ENCODE results near the gene SPTBN5.

Gene SPTBN5

DNA sequence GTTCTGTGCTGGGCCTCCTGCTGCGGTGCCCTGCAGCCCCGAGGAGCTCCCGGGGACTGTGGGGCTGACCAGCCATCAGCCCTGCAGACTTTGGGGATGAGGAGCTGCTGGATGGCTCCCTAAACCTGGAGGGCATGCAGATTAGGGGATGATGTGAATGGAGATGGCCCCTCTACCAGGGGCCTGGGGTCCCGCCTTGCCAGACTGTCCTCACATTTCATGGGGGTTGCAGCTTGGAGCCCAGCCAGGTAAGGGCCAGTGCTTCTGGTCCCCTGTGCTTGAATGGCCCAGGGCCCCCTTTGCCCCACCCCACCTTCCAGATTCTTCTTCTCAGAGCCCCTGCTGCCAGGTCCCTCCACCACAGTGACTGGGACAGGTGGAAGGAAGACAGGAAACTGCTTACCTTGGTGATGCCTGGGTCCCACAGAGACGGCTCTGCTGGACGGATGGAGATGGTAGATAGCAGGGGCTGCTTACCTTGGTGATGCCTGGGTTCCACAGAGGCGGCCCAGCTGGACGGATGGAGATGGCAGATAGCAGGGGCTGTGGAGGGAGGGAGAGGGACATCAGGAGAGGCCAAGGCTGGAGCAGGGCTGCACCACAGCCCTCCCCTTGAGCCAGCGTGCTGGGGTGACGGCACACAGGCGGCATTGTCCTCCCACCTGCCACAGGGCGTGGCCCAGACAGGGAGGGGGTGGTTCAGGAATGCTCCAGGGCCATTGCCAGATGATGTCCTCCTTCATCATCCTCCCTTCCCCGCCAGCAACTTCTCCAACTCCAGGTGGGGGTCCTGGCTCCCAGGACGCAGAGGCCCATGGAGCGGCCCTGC, at the start of gene SPTBN5:
SPTBN5 (minus strand) TSS at position 632 of the 829 bp plus-strand sequence; CDS start at position 76, 556 bp downstream.
- DNase-seq (ENCODE audit: low read depth) = no peak

DNA sequence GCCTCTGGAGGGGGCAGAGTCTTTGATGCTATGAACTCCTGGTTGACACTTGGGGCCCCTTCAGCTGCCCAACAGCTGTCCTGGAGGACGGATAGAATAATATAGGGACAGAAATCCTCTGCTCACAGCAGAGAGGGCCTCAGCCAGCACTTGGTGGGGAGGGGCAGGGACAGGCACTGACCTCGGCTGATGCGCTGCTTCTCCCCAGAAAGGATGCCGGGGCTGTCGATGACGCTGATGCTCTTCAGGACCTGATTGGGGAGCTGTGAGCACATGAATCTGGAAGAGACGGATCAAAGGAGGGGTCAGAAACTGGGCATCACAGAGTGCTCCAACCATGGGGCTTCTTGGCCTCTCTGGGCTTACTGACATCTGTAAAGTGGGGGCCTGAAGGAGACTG, 49.0 kb upstream of the SPTBN5 start:
- DNase-seq (ENCODE audit: low read depth) = no peak

DNA sequence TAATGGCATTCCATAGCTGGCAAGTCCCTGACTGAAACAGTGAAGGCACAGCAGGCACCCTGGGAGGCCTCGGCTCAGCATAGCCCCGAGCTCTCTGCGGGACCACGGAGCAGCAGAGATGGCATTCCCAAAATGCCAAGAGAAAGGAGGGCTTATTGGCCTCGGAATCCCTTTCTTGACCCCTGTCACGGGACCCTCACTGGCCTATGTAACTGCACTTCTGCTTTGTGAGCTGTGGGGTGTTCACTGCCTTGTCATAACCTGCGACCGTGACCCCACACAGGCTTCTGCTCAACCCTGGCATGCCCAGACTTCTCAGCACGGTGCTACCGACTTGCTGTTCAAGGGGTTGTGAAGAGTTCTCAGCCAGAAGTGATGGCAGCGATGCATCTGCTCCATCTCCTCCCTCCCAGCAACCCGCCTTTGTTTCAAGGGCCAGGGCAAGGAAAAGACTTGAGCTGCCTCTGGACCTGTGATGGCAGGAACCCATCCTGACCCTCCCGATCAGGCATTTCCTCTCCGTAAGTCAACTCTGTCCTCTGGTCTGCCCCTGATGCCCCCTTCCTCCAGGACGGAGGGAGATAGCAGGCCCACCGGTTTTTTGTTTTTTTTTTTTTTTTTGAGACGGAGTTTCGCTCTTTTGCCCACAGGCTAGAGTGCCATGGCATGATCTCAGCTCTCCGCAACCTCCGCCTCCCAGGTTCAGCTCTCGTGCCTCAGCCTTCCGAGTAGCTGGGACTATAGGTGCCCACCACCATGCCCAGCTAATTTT, 48.0 kb upstream of the SPTBN5 start:
- no peak for DNase-seq (ENCODE audit: low read depth)

DNA sequence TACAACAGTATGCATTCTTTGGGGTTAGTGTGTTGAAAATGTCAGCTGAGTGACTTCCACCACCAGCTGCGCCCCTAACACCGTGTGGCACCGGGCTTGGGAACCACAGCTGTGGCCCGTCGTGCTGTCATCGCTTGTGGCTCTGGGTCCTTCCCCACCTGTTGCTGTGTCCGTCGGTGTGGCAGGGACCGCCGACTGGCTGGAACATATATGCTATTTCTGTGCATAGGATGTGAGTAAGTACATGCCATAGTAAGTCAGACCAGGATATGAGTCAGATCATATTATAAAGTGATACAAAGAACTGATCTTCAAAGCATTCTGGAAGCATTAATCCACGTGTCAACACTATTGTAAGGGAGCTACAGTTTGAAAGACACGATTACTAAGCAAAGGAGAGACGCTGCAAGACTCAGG, 46.6 kb upstream of the SPTBN5 start:
- peak; percentile 40 for DNase-seq (ENCODE audit: low read depth)

DNA sequence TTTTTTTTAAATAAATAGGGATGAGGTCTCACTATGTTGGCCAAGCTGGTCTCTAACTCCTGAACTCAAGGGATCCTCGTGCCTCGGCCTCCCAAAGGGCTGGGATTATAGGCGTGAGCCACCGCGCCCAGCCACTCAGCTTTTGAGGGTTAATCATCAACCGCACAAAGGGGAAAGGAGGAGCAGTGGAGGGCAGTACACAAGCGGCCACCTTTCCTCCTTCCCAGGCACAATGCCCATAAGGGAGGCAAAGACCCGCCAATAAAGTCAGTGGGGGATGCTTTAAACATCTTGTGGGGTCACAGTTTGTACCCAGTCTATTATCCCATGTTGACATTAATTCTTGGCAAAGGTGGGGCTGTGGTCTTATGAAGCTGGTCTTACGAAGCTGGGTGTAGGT, 46.1 kb upstream of the SPTBN5 start:
- no peak for DNase-seq (ENCODE audit: low read depth)

DNA sequence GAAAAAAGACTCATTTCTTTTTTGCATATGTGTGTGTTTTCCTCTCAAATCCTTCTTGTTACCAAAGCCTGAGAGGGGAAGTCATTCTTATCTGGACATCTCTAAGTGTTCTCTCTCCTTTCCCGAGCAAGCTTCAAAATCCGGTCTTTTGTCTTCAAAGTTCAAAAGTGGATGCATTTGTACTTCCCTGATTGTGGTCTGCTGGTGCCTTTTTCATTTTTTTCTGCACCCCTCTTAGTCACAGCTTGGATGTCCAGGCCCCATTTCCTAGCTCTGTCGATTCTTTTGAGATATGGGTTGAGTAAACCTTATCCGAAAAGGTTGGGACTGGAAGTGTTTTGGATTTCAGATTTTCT, 43.7 kb upstream of the SPTBN5 start:
- no peak for DNase-seq (ENCODE audit: low read depth)

DNA sequence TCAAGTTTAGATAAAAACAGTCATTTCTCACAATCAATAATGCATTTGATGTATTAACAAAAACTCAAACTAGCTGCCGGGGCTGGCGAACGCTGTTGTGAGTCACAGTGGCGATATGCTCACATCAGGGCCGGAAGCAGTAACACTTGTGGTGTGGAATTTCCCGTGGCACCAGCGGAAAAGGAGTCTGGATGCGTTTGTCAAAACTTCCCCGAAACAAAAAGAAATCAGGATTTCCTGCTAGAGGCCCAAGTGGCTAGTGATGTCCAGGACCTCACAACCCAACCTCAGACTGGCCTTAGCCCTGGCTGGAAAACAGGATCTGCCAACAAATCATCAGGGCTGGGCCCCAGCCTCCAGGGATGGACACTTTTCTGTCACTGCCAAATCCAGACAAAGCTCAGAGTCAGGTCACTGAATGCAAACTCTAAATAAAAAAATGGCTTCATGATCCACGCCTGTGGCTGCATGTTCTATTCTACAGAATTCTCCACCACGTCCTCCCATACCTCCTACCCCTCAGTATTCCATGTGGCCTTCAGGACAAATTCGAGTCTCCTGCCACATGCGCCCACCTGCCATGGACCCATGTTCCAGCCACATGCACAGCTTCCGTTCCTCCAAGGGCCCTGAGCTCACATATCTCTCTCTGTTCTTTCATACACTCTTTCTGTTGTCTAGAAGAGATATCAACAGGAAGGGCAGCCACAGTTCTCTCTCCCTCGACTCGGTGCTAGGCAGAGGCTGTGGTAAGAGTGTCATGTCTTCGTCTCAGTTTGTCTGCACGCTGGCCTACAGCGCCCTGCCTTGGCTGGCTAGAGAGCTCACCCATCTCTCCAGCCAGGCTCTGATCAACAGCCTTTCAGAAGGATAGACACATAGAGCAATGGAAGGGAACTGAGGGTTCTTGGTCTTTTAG, 43.1 kb upstream of the SPTBN5 start:
- peak; percentile 59 for DNase-seq (ENCODE audit: low read depth)

DNA sequence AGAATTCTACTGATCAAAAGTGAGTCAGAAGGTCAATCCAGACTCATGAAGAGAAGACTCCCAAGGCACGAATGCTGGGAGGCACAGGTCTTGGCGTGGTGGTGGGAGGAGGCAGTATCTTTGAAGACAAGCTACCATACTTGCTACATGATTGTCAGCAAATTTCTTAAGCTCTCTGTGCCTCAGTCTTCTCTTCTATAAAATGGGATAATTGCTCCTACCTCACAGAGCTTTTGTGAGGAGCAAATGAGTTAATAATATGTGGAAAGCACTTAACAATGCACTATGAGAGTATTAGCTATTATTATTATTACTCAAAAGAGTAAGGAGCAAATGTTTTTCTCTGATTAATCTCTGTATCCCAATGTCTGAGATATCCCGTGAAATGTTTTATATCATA, 42.3 kb upstream of the SPTBN5 start:
- DNase-seq (ENCODE audit: low read depth) = no peak

DNA sequence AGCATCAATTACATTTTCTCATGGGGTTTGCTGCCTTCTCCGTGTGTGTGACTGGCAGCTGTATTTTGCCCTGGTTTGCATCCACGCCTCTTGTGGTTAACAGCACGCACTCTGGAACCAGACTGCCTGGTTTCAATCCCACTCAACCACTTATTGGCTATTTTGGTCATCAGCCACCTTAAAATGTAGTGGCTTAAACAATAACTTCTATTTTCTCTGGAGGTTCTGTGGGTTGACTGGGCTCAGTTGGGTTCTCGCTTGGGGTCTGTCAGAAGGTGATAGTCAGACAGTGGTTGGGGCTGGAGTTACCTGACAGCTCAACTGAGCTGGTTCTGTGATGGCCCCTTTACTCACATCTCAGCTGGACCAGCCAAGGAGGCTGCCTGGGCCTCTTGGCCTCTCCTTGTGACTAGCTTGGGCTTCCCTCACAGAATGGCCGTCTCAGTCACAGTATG, 41.7 kb upstream of the SPTBN5 start:
- DNase-seq (ENCODE audit: low read depth) = no peak

DNA sequence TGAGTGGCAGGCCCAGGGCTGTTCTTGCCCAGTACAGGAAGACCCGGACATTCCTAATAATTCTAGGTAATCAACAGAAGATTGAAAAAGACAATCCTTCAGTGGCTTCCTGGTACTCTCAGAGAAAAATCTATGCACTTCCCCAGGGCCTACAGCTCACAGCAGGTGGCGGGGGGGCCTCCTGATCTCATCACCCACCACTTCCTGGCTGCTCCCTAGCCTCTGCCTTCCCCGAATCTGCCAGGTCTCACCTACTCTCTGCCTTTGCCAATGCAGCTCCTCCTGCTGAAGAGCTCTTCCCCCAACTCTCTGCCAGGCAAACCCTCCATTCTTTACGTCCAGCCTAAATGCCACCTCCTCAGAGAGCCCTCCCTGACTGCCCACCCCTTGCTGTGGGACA, 41.0 kb upstream of the SPTBN5 start:
- peak; percentile 52 for DNase-seq (ENCODE audit: low read depth)

DNA sequence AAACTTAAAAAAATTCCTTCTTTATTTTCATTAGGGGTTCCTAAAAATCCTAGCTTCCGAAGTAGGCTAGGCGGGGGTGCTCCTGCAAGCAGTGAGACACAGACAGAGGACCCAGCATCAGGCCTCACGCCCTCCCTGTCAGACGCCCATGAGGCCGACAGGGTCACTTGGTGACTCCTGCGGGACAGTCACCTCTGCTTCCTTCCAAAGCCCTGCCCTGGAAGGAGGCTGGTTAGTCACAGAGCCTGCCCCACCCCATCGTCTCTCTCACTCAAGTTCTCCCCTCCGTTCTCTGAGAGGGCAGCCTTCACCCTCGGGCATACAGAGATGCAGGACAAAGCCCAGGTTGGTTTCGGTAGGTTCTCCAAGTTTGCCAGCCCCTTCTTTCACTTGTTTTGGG, 39.9 kb upstream of the SPTBN5 start:
- DNase-seq (ENCODE audit: low read depth) = no peak

DNA sequence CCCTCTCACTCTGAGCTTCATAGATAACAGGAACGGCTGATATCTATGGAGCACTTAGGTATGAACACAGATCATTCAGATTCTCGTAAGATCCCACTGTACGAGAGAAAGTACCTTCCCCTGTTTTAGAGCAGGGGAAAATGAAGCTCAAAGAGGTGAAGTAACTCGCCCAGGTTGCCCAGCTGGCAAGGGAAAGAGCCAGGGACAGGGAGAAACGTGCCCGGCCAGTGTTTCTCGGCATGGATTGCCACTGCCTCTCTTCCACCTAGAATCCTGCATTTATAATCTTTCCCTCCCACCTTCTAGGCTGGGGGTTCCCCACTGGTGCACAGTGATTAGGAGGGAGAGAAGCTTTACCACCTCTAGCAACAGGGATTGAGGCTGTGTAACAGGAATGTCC, 39.5 kb upstream of the SPTBN5 start:
- no peak for DNase-seq (ENCODE audit: low read depth)

DNA sequence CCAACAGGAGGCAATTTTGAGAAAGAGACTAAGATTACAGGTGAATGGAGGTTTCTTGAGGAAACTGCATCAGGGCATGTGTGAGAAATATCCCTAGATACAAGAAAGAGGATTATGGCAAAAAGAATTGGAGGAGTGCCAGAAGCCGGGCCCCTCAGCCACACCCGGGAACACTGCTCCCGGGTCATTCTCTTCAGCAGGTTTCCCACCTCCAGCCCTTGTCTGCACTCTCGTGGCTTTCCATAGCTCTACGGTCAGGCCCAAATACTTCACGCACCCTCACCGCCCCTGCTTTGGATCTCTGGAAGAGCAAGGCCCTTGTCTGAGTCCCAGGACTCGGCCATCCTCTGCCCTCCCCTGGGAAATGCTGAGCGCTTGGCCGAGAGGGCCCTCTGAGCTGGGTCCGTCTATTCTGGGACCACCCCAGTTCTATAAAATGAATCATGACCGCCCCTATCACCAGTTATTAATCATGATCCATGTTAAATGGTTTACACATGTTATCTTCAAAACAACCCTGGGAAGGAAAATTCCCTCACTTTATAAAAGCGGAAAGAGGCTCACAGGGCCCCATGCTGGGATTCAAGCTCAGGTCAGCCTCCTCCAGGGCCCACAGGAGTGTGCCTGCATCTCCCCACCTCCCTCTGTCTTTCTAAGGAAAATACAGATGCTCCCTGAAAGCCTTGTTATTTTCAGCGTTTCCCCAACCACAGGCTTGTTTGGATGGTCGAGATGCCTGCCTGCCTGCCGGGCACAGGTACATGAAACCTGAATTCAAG, 38.8 kb upstream of the SPTBN5 start:
- DNase-seq (ENCODE audit: low read depth) = no peak

DNA sequence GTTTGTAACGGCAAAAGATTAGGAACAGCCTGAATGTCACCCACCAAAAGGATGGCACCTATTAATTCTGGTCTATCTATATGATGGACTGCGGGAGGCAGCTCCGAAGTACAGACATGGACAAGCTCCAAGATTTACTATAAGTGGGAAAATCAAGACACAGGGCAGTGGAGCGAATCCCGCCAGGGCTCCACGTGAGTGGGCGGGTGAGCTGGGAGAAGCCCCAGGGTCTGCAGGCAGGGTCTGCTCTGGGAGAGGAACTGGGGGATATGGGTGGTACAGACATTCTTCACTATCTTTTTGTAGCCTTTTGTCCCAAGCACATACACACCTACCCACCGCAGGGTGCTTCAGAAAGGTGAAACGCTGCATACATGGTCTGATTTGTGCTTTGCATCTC, 38.2 kb upstream of the SPTBN5 start:
- DNase-seq (ENCODE audit: low read depth) = no peak

DNA sequence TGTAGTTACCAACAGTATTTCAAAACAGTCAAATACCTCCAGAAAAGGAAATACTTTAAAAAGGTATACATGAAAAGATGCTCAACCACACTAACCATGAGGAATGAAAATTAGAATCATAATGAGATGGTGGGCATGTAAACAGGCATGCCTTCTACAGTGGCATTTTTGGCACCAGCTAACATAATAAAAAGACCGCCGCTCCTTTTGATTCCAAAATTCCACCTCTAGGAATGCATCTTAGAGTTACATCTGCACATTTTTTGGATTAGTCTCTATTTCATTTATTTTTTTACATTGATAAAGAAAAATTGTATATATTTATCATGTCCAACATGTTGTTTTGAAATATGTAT, 37.0 kb upstream of the SPTBN5 start:
- DNase-seq (ENCODE audit: low read depth) = no peak

DNA sequence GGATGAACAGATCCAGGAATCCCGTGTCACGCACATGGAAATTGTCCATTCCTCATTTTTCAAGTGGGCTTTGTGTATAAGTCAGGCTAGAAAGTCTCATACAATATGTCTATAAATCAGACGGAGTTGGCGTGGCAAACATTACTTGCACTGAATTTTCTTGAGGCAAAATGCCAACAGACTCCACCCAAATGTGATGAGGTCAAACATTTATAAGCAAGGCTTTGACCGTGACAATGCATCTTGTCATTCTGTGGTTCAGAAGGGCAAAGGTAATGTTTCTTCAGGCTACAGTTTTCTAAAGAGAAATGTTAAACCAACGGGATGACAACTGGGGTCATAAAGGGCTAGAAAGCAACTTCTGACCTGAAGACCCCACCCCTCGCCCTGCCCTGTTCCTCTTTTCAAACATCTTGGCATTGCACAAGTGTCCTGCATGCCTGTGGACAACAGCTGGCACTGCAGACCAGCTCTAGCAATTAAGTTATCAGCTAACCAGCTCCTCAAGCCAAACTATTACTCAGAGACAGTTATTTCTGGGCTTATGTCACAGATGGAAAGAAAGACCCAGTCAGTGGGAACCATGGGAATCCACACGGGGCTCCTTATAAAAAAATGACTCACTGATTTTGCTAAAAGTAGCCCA, 36.5 kb upstream of the SPTBN5 start:
- DNase-seq (ENCODE audit: low read depth) = no peak

DNA sequence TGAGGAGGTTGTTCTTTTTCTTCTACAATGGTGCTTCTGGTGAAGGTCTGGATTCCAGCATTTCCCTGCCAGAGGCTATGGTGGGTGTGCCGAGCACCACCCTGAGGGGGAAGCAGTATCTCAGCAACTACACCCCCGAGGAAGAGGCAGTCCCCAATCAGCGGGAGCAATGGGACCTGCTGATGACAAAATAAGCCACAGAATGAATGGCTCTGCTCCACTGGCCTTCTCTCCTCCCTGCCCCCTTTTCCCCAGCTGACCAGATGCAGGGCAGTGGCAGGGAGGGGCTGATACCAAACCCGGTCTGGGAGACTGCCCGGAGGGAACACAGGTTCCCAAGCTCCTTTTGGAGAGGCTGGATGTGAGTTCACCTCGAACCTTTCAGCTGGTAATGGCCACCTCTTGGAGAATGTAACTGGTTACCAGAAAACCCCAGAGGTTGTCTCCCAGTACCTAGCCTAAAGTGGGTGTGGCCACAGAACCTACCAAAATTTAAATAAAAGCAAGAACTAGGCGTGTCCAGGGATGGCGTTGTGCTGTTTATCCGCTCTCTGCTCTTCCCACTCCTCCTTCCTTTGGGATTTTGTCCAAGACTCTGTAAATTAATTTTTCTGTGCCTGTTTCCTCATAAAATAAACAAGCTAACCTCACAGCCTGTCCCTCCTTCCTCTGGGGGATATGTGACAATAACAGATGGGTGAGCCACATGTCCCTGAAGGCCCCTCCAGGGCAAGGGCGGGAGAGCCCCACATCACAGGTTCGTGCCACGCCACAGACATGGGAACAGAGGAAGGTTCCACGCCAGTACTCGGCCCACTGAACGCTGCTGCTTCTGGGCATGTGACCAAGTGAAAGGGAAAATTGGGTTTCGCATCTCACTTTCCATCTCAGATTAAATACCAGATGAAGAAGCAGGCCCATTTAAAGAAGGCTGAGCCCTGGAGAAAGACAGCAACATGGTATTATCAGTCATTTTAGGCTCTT, 35.1 kb upstream of the SPTBN5 start:
- no peak for DNase-seq (ENCODE audit: low read depth)

DNA sequence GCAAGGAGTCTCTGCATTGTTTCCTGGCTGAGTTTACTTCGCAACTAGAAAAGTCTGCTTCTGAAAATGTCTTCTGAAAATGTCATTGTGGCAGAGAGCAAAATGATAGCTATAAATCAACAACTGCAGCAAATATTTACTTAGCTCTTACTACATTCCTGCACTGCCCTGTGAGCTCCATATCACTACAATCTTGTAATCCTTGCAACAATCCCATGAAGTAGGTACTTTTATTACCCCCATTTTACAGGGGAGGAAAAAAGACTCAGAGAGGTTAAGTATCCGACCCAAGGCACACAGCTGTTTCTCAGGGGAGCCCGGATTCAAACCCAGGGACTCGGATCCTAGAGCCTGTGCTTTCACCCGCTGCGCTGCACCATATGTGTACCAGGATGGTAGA, 34.2 kb upstream of the SPTBN5 start:
- no peak for DNase-seq (ENCODE audit: low read depth)

DNA sequence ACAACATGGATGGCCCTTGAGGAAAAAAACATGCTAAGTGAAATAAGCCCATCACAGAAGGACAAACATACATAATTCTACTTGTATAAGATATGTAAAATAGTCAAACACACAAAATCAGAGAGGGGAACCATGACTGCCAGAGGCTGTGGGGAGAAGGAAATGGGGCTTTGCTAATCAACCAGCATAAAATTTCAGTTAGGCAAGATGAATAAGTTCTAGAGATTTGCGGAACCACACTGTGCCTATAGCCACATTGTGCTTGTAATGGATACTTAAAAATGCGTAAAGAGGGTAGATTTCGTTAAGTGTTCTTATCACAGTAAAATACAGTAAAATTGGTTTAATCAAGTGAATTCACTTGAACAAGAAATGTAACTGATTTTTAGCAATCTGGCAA, 33.7 kb upstream of the SPTBN5 start:
- DNase-seq (ENCODE audit: low read depth) = no peak

All from stimulated activated CD8-positive, alpha-beta memory T cell treated with anti-CD3 and anti-CD28 coated beads, Interleukin-4, amount 100 ng/mL, for 24 hours (primary cell).